ENCODE data around the gene UBR4.

The UBR4 gene

GRCh38 chr1:19165501-19165900, 44.6 kb downstream of the UBR4 start:
- no peaks in the 10 kb centered on the region for H3K9me3 ChIP-seq
- no peak for DNase-seq
- H3K27me3 ChIP-seq: no peaks in the 10 kb centered on the region
- no peaks in the 10 kb centered on the region for H3K4me1 ChIP-seq
- no peak overlapping the region for H3K4me3 ChIP-seq (ENCODE audit: low read depth, low read length)
- no peak for TF ChIP-seq CTCF (IDR thresholded peaks at IDR 0.05; ENCODE audit: low read depth, low read length)
- peaks cover 56% of the 10 kb centered on the region for H3K36me3 ChIP-seq

GRCh38 chr1:19164274-19165015, 45.6 kb downstream of the UBR4 start:
- no peaks in the 10 kb centered on the region for H3K4me1 ChIP-seq
- no peak for TF ChIP-seq CTCF (IDR thresholded peaks at IDR 0.05; ENCODE audit: low read depth, low read length)
- no peaks in the 10 kb centered on the region for H3K9me3 ChIP-seq
- H3K36me3 ChIP-seq: peaks cover 56% of the 10 kb centered on the region
- DNase-seq: no peak
- H3K4me3 ChIP-seq (ENCODE audit: low read depth, low read length): no peak overlapping the region
- no peaks in the 10 kb centered on the region for H3K27me3 ChIP-seq

- TF ChIP-seq CTCF (IDR thresholded peaks at IDR 0.05; ENCODE audit: low read depth, low read length): no peak
- no peak overlapping the region for H3K4me3 ChIP-seq (ENCODE audit: low read depth, low read length)
- DNase-seq: no peak
- H3K36me3 ChIP-seq: peaks cover 55% of the 10 kb centered on the region
- no peaks in the 10 kb centered on the region for H3K27me3 ChIP-seq
- H3K9me3 ChIP-seq: no peaks in the 10 kb centered on the region
- no peaks in the 10 kb centered on the region for H3K4me1 ChIP-seq
These were observed 46.8 kb downstream of the UBR4 start for GRCh38 chr1:19163261-19163660.

- no peaks in the 10 kb centered on the region for H3K9me3 ChIP-seq
- H3K4me1 ChIP-seq: no peaks in the 10 kb centered on the region
- no peak for TF ChIP-seq CTCF (IDR thresholded peaks at IDR 0.05; ENCODE audit: low read depth, low read length)
- H3K4me3 ChIP-seq (ENCODE audit: low read depth, low read length): no peak overlapping the region
- peaks cover 61% of the 10 kb centered on the region for H3K36me3 ChIP-seq
- no peaks in the 10 kb centered on the region for H3K27me3 ChIP-seq
- no peak for DNase-seq
These were observed 49.2 kb downstream of the UBR4 start for GRCh38 chr1:19160831-19161230.

GRCh38 chr1:19157653-19158052, 52.4 kb downstream of the UBR4 start:
- DNase-seq: no peak
- H3K9me3 ChIP-seq: no peaks in the 10 kb centered on the region
- H3K4me1 ChIP-seq: no peaks in the 10 kb centered on the region
- no peak for TF ChIP-seq CTCF (IDR thresholded peaks at IDR 0.05; ENCODE audit: low read depth, low read length)
- no peaks in the 10 kb centered on the region for H3K27me3 ChIP-seq
- H3K4me3 ChIP-seq (ENCODE audit: low read depth, low read length): no peak overlapping the region
- H3K36me3 ChIP-seq: peaks cover 62% of the 10 kb centered on the region

- TF ChIP-seq CTCF (IDR thresholded peaks at IDR 0.05; ENCODE audit: low read depth, low read length): no peak
- Histone ChIP-seq H3K4me1 (no peaks in the 10 kb centered on the region), H3K4me3 (ENCODE audit: low read depth, low read length) (no peak overlapping the region), H3K36me3 (peaks cover 68% of the 10 kb centered on the region), H3K9me3 (no peaks in the 10 kb centered on the region), H3K27me3 (no peaks in the 10 kb centered on the region)
- DNase-seq: no peak
These were observed 53.4 kb downstream of the UBR4 start for GRCh38 chr1:19156676-19157075.
